BE2C (cell line): Measurements from ENCODE around the gene NOB1.

ENCODE experiments used
- DNase-seq: peaks from one replicate; pipeline ENCODE4 v3.0.0-alpha.2; 2020
- H3K27me3 ChIP-seq: fragments of 250-450 bp; sonication (Bioruptor Pico); 2 replicates; pipeline ENCODE4 v1.5.1; 2020; ENCODE audit warnings: mild to moderate bottlenecking
- H3K36me3 ChIP-seq: fragments of 250-450 bp; sonication (Bioruptor Pico); 2 replicates; pipeline ENCODE4 v1.5.1; 2020; ENCODE audit warnings: mild to moderate bottlenecking
- H3K4me1 ChIP-seq: fragments of 250-450 bp; sonication (Bioruptor Pico); 2 replicates; pipeline ENCODE4 v1.5.1; 2020
- H3K4me3 ChIP-seq: 2 replicates; pipeline ENCODE4 v1.5.1; 2011; ENCODE audit warnings: low read depth, low read length
- H3K9me3 ChIP-seq: fragments of 250-450 bp; sonication (Bioruptor Pico); 2 replicates; pipeline ENCODE4 v1.5.1; 2020
- TF ChIP-seq, protein P1 (sequence below): IDR thresholded peaks from 2 replicates; pipeline ENCODE4 v1.5.1; 2012; ENCODE audit warnings: mild to moderate bottlenecking, low read depth, low read length

NOB1 gene

DNA sequence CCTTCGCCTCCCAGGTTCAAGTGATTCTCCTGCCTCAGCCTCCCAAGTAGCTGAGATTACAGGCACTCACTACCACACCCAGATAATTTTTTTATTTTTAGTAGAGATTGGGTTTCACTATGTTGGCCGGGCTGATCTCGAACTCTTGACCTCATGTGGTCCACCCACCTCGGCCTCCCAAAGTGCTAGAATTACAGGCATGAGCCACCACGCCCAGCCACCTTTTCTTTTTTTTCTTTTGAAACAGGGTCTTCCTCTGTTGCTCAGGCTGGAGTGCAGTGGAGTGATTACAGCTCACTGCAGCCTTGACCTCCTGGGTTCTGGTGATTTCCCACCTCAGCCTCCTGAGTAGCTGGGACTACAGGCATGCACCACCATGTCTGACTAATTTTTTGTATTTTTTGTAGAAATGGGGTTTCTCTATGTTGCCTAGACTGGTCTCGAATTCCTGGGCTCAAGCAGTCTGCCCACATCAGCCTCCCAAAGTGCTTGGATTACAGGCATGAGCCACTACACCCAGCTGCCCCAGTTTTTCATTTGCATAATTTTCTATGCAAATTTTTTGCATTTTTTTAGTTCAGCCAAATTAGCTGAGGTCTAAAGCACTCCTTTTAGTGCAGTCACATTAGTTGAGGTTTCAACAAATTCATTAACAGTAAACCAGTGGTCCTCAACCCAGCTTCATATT is 18.7 kb upstream of the NOB1 start:
- Histone ChIP-seq H3K4me3 (no peak overlapping the region), H3K36me3 (no peaks in the 10 kb centered on the region)

DNA sequence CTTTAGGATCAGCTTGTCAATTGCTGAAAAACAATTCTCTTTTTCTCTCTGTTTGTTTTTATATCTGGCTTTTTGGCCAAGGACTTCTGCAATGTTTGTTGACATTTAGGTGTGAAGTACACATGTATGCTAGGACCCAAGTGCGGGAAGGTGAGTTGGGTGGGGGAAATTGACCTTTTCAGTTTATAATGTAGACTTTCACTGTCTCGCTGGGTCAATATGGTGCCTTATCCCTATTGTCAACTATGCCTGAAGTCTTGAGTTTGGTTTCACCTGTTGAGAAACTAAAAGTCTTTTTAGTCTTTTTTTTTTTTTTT is 16.9 kb upstream of the NOB1 start:
- H3K27me3 ChIP-seq, result no peaks in the 10 kb centered on the region
- no peak for DNase-seq
- no peaks in the 10 kb centered on the region for H3K4me1 ChIP-seq
- no peaks in the 10 kb centered on the region for H3K9me3 ChIP-seq
- H3K4me3 ChIP-seq, result no peak overlapping the region
- TF ChIP-seq, protein P1, sequence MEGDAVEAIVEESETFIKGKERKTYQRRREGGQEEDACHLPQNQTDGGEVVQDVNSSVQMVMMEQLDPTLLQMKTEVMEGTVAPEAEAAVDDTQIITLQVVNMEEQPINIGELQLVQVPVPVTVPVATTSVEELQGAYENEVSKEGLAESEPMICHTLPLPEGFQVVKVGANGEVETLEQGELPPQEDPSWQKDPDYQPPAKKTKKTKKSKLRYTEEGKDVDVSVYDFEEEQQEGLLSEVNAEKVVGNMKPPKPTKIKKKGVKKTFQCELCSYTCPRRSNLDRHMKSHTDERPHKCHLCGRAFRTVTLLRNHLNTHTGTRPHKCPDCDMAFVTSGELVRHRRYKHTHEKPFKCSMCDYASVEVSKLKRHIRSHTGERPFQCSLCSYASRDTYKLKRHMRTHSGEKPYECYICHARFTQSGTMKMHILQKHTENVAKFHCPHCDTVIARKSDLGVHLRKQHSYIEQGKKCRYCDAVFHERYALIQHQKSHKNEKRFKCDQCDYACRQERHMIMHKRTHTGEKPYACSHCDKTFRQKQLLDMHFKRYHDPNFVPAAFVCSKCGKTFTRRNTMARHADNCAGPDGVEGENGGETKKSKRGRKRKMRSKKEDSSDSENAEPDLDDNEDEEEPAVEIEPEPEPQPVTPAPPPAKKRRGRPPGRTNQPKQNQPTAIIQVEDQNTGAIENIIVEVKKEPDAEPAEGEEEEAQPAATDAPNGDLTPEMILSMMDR, result no peak
- no peaks in the 10 kb centered on the region for H3K36me3 ChIP-seq

More for the DNA sequence above, 18.7 kb upstream of the NOB1 start:
- H3K27me3 ChIP-seq, result no peaks in the 10 kb centered on the region
- TF ChIP-seq, protein P1, result no peak
- H3K4me1 ChIP-seq, result no peaks in the 10 kb centered on the region
- DNase-seq, result no peak
- no peaks in the 10 kb centered on the region for H3K9me3 ChIP-seq

DNA sequence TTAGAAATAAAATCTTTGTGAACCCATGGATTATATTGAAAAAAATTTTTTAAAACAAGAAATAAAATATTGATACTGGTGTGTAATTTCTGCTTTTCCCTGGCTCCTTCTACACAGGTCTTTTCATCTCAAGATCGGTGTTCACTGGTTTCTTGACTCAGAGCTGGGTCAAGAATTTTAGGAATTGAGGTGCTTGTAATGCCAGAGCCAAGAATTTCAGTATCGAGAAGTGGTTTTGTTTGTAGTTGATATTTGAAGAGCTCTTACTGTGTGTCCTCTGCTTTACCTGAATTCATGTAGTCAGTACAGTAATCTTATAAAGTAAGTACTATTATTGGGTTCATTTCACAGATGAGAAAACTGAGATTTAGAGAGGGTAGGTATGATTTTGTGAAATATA is 14.7 kb upstream of the NOB1 start:
- no peaks in the 10 kb centered on the region for H3K36me3 ChIP-seq
- H3K4me3 ChIP-seq, result no peak overlapping the region
- H3K4me1 ChIP-seq, result no peaks in the 10 kb centered on the region
- no peaks in the 10 kb centered on the region for H3K27me3 ChIP-seq
- TF ChIP-seq, protein P1, result no peak
- DNase-seq, result no peak
- no peaks in the 10 kb centered on the region for H3K9me3 ChIP-seq

DNA sequence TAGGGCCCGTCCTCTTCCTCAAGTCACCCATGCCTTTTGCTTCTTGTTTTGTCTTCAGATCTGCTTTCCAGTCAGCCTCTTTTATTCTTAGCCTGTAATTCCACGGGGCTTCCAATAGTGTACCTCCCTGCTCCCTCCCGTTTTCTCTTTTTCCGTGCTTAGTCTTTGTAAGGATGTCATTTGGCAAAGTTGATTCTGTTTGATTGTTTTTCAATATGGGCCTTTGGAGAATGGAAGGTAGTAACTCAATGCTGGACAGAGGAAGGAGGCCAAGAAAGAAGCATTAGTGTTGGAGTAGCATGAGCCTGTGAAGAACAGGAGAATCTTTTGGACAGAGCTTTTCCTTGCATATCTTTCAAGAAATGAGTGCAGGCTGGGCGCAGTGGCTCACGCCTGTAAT is 13.9 kb upstream of the NOB1 start:
- no peaks in the 10 kb centered on the region for H3K9me3 ChIP-seq
- DNase-seq, result no peak
- no peaks in the 10 kb centered on the region for H3K36me3 ChIP-seq
- TF ChIP-seq, protein P1, result no peak
- no peak overlapping the region for H3K4me3 ChIP-seq
- no peaks in the 10 kb centered on the region for H3K4me1 ChIP-seq
- no peaks in the 10 kb centered on the region for H3K27me3 ChIP-seq

DNA sequence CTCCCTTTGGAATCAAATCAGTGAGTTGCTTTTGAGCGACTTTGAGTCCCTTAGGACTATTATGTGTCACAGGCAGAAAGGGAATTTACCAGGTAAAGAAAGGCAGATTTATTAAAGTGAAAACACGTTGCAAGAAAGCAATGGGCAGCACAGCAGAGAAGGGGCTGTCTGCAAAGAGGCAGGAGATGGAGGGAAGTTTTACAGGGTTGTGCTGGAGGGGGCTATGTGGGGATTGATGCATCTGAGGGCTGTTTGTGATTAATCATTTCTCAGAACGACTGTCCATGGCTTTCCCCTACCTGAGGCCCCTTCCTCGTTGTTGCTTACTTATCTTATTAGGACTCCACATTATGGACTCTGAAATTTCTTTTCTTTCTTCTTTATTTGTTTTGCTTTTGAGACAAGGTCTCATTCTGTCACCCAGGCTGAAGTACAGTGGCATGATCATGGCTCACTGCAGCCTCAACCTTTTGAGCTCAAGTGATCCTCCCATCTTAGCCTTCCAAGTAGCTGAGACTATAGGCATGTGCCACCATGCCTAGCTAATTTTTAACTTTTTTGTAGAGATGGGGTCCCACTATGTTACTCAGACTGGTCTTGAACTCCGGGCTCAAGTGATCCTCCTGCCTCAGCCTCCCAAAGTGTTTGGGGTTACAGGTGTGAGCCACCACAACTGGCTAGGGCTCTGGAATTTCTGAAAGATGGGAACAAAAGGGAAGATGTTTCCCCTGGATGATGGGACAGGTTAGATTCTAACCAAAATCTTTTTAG is 12.9 kb upstream of the NOB1 start:
- Histone ChIP-seq H3K36me3 (no peaks in the 10 kb centered on the region), H3K9me3 (no peaks in the 10 kb centered on the region), H3K4me1 (peaks cover 4% of the 10 kb centered on the region; the same call in 1 of the 2 replicates), H3K4me3 (no peak overlapping the region), H3K27me3 (no peaks in the 10 kb centered on the region)
- no peak for DNase-seq
- TF ChIP-seq, protein P1, result no peak

DNA sequence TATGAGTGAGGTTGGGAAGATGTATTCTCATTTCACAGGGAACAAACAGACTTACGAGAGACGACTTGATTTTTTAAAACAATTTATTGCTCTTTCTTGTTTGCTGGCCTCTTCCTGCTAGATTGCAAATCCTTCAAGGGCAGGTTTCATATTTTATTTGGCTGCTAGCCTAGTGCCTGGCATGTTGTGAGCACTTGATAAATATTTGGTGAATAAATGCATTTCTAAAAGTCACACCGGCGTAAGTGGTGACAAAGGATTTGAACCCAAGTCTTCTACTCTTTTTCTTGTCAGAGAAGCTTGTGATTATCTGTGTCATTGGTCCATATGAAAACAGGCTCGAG is 8.8 kb upstream of the NOB1 start:
- Histone ChIP-seq H3K4me1 (peaks cover 7% of the 10 kb centered on the region; the same call in 1 of the 2 replicates), H3K4me3 (no peak overlapping the region)
- DNase-seq, result no peak

More for the DNA sequence above, 8.8 kb upstream of the NOB1 start:
- Histone ChIP-seq H3K36me3 (no peaks in the 10 kb centered on the region), H3K27me3 (no peaks in the 10 kb centered on the region), H3K9me3 (no peaks in the 10 kb centered on the region)
- TF ChIP-seq, protein P1, result no peak
